Brain microvascular endothelial cell (primary cell): ENCODE data around the gene FGF3.

ENCODE experiments used
- DNase-seq: peaks from one replicate; pipeline ENCODE4 v3.0.0-alpha.2; 2020
- H3K27ac ChIP-seq: fragments of 250-450 bp; sonication (Bioruptor Pico); 2 replicates; pipeline ENCODE4 v1.5.1; 2020; ENCODE audit warnings: mild to moderate bottlenecking, moderate library complexity
- H3K27me3 ChIP-seq: fragments of 250-450 bp; sonication (Bioruptor Pico); replicated peaks from 2 replicates; pipeline ENCODE4 v1.5.1; 2020; ENCODE audit warnings: mild to moderate bottlenecking
- H3K36me3 ChIP-seq: fragments of 250-450 bp; sonication (Bioruptor Pico); replicated peaks from 2 replicates; pipeline ENCODE4 v1.5.1; 2020; ENCODE audit warnings: mild to moderate bottlenecking
- H3K4me3 ChIP-seq: 2 replicates; pipeline ENCODE4 v1.5.1; 2011; ENCODE audit warnings: low read depth, mild to moderate bottlenecking, control low read depth, low read length, moderate library complexity
- CTCF ChIP-seq: IDR thresholded peaks from 2 replicates; pipeline ENCODE4 v1.5.1; 2011; ENCODE audit warnings: low read depth, mild to moderate bottlenecking, moderate library complexity, low read length, control low read depth, inconsistent platforms; ENCODE audit errors: missing control alignments
- in situ Hi-C: cut with HindIII; loops from 2 replicates; pipeline ENCODE4 v1.10.0; 2017; ENCODE audit warnings: low sequenced_read_pairs, low pct_ligation_motif_present

FGF3 gene

GRCh38 chr11:69760319-69760718 is 58.9 kb downstream of the FGF3 start:
- H3K4me3 ChIP-seq: no peak overlapping the region
- no peak overlapping the region for H3K27ac ChIP-seq
- TF ChIP-seq CTCF: no peak
- H3K27me3 ChIP-seq: no peaks in the 10 kb centered on the region
- in situ Hi-C loops: no loop called here
- H3K36me3 ChIP-seq: no peaks in the 10 kb centered on the region
- no peak for DNase-seq
